NCI-H128 (cell line): ENCODE data around the gene FAM163A.

ENCODE experiments used
- DNase-seq: peaks from one replicate; lab custom pipeline; 2025; ENCODE audit not compliant: unreplicated experiment; lab: John Stamatoyannopoulos, UW

Gene FAM163A

DNA sequence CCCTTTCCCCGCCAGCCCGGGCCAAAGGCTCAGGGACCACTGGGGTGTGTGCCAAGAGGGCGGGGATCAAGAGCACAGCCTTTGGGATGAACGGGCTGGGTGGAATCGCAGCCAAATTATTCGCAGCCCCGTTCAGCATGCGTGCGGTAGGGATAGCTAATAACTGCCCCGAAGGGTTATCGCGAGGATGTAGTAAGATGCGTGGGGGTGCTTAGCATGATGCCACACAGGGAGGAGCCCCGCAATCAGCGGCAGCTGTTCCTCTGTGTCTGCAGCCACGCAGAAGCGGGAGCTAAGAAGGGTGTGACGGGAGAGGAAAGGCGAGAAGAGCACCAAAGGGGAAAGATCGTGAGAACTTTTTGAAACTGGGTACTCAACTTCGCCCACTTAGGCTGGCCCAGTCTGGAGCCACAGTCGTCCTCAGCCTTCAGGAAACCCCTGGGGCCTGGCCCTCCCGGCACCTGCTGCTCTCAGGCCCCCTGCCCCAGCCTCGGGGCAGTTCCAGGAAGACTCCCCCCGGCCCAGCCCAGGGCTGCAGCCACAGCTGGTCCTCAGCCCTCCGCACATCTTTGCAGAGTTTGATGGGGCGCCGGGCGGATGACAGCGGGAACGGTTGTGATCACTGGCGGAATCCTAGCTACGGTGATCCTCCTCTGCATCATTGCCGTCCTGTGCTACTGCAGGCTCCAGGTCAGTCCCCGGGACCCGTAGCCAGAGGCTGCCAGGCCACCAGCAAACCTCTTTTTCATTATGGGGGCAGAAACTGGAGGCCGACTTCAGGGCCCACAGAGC, 69.6 kb downstream of the FAM163A start:
- DNase-seq = no peak

DNA sequence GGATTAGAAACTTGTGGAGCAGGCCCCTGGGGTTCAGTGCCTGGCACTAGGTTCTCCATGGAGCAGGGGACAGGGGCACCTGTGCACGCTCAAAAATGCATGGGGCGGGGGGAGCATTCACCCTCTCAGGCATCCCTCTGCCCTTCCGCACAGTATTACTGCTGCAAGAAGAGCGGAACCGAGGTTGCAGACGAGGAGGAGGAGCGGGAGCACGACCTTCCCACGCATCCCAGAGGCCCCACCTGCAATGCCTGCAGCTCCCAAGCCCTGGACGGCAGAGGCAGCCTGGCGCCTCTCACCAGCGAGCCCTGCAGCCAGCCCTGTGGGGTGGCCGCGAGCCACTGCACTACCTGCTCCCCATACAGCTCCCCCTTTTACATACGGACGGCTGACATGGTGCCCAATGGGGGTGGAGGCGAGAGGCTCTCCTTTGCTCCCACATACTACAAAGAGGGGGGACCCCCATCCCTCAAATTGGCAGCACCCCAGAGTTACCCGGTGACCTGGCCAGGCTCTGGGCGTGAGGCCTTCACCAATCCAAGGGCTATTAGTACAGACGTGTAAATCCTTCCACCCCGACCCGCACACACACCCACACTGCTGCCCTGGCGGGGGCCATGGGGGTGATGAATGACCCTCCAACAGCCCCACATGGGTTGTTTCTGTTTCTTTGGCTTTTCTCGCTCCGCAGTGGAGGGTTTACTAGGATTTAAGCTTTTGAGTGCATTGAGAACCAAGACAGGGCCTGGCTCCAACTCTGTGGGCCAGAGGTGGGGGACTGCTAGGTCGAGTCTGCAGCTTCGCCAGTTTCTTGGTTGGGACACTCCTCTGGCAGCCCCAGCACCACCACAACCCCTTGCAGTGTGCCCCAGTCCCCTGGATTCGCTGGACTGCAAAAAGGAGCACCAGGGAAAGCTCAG, 70.8 kb downstream of the FAM163A start:
- DNase-seq = no peak

DNA sequence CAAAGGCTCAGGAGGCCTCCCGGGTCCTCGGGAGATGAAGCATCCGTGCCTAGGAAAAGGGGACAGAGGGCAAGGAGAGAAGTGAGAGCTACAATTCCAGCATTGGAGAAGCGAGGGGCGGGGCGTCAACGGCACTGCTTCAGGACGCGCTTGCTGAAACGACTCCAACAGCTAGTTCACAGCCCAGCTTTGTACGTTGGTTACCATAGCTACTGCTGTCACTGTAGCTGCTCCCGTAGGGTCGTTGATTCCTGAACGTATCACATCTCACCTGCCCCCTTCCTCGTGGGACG, 71.4 kb downstream of the FAM163A start:
- DNase-seq = no peak

DNA sequence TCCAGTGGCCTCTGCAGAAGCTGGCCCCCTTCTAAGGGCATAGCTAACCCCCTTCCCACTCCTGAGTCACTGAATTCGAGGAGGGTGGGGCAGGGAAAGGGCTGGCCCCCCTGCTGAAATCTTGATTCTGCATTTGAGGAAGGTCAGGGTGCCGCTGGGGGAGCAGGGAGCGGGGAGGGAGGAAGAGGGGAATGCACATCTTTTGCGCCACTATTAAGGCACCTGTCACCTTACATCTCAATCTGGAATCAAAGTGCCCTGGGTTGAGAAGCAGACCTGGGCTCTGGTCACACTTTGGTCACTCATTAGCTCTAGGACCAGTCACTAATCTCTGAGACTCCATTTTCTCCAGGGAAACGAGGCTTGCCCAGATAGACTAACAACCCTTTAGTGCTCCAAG, 72.5 kb downstream of the FAM163A start:
- no peak for DNase-seq

DNA sequence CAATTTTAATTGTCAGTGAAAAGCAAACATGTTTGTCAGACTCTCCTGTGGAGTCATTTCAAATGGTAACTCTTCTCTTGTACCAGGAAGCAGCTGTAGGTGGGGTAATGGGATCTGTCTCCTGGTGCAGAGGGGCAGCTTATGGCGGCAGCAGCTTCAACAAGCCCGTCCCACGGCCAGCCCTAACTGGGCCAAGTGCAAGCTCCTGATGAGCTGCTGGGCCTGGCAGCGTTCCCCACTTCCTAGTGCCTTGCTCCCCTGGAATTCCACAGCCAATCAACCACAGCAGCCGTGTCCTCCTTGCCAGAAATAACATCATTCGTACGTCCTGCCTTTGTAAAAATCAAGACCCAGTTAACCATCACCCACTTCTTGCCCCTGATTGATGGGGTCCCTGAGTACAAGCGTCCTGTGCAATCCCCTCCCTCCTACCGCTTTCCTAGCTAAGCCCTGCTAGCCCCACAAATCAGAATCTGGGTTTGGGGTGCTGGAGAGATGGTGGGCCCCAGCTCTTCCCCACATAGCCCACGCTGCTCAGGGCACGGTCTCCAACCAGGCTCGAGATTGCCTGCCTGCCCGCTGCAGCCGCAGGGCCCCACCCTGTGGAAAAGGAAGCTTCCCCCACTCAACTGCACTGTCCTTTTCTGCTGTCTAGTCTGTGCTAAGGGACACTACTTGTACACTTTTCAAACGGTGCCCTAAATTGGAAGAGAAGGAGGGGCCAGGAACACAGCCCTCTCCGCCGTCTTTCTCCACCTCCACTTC, 73.3 kb downstream of the FAM163A start:
- no peak for DNase-seq

DNA sequence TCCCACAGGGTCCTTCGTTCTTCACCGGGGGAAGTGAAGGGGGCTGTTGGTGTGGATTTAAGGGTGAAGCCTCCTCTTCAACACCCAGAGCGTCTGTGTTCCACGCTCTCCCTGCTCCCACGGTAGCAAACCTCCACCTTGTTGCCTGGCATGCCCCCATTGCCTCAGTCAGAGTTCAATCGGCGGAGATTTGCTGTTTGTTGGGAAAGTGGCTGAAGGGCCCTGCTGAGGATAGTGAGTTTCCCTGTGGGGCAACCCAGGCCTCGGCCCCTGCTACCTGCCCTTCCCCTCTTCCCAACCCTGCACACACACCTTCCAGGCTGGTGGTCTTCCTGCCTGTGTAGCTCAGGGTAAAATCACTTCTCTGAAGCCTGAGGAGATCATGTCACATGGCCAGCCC, 74.0 kb downstream of the FAM163A start:
- DNase-seq = no peak

DNA sequence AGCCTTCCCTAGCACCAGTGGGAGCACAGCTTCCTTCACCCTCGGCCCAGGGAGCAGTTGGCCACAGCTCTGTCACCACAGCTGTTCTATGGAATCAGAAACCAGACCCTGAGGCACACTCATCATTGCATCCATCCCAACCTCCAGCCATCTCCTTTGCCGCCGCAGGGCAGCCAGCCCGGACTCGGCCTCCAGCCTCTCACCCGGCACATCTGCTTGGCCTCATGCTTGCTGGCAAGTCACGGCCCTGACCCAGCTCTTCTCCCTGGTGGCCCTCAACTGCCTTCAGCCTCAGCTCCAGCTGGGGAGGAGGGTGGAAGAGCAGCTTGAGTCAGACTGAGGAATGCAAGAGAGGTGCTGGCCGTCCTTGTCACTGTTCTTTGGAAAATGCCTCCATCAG, 74.7 kb downstream of the FAM163A start:
- DNase-seq = no peak

DNA sequence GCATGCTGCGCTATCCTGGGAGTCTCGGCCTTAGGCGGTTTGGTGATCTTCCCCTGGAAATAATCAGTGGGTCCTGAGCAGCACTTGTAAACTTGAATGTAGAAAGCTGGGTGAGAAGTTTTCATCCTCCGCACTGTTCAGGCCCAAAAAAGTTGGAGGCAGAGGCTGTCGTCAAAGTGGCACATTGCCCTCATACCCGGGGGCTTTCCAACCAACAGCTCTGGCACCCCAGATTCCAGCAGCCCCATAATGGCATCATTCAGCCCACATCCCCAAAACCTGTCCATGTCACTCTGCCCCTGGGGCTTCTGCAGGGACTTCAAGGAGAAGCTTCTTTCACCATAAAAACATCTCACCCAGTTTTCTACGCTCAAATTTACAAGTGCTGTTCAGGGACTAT, 75.2 kb downstream of the FAM163A start:
- DNase-seq = no peak

DNA sequence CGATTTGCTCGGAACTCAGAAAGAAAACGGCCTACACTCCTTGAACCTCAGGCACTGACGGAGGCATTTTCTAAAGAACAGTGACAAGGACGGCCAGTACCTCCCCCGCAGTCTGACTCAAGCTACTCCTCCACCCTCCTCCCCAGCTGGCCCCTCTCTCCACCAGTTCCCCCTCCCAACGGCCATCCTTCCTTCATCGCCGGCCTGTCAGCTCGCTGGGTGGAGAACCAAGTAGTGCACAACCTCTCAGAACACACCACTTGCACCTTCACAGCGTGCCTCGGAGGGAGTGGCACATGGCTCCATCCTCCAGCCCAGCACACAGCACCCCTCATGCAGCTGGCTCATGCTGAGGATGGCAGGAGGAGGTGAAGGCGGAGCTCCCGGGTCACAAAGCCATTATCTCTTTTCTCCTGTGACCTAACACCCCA, 75.7 kb downstream of the FAM163A start:
- DNase-seq = no peak

DNA sequence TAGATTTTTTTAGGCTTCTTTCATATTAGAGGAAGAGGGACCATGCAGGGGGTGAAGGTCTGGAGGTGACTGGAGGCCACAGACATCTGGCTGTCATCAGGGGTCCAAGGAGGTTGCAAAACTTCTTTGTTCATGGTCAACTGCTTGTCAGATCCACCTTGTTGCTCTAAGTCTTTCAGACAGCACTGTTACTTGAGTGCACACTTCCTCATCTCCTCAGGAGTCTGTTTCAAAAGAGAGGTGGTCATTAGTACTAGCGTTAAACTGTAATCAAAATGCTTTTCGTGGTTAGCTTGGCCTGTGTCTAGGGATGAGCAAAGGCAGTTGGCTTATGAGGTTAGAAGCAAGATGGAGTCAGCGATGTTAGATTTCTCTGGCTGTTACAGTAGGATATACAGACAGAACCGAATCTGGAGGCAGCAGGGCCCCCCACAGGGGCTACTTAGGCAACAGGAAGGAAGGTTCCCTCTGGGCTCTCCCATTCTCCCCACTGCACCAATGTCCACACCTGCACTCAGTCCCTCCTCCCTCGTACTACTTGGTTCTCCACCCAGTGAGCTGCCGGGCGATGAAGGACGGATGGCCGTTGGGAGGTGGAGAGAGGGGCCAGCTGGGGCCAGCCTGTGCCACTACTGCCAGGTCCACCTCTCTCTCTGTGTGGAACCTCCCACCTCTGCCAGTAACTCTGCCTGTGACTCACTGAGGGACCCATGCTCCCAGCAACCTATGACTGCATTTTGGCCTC, 77.3 kb downstream of the FAM163A start:
- no peak for DNase-seq

DNA sequence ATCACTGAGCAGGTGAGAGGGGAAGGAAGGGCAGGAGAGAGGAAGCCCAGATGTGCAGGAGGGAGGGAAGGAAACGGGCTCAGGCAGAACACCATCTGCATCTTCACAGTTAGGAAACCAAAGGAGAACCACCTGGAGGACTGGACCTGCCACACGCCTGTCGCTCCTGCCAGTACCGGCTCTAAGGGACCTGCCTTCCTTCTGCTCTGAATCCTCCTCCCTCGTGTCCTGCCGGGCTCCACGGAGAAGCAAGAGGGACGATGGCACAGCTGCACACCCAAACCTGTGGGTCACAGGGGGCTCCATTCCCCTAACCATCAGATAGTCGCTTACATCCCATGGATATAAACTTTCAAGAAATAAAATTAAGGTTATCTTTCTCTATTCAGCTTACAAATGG, 78.4 kb downstream of the FAM163A start:
- DNase-seq = no peak

DNA sequence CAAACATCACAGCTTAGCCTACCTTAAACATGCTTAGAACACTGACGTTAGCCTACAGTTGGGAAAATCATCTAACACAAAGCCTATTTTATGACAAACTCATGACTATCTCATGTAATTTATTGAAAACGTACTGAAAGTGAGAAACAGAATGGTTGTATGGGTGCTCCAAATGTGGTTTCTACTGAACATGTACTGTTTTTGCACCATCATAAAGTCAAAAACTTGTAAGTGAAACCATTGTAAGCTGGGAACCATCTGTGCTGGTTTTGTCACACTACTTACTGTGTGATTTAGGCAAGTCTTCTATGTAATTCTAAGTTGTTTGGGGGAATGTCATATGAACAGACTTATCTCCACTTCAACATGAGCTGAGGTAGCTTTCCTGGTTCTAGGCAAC, 79.0 kb downstream of the FAM163A start:
- DNase-seq = no peak

DNA sequence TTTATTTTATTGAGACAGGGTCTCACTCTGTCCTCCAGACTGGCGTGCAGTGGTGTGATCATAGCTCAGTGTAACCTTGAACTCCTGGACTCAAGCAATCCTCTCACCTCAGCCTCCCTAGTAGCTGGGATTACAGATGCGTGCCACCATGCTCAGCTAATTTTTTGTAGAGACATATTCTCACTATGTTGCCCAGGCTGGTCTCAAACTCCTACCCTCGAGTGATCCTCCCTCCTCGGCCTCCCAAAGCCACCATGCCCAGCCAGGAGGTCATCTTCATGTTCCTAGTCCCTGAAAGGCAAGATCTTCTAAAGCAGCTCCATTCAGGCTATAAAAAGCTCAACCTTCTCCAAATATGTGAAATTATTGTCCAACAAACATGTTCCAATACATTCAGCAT, 80.6 kb downstream of the FAM163A start:
- no peak for DNase-seq

DNA sequence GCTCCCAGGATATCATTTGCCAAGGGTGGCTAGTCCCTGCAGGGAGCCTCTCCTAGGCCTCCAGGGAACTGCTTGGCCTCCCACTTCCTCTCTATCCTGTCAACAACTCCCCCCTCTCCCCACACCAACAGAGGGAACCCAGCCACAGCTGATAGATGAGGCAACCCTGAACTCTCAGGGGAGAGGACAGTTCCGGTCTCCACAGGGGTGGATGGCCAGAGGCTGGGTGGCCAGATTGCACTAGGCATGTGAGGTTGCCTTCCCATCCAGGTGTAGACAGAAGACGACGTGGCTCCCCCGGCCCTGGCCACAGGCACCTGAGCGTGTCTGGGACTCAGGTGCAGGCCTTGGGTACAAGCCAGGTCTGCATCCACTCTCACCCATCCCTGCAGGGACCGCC, 81.2 kb downstream of the FAM163A start:
- DNase-seq = no peak

DNA sequence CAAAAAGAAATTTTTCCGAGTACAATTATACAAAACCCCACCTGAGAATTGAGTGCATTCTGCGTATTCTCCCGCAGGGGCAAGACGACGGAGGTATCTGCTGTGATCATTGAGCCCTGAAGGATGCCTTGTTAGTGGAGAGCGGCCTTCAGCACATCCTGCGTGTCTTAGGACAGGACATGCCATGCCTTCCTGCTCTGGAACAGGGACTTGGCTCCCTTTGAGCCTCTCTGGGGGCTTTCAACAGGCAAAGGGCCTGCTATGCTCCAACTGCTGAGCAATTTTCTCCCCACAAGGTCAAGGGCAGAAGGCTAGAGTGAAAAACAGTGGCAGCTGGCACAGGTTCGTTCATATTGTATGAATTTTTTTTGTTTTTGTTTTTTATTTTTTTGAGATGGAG, 82.1 kb downstream of the FAM163A start:
- no peak for DNase-seq

DNA sequence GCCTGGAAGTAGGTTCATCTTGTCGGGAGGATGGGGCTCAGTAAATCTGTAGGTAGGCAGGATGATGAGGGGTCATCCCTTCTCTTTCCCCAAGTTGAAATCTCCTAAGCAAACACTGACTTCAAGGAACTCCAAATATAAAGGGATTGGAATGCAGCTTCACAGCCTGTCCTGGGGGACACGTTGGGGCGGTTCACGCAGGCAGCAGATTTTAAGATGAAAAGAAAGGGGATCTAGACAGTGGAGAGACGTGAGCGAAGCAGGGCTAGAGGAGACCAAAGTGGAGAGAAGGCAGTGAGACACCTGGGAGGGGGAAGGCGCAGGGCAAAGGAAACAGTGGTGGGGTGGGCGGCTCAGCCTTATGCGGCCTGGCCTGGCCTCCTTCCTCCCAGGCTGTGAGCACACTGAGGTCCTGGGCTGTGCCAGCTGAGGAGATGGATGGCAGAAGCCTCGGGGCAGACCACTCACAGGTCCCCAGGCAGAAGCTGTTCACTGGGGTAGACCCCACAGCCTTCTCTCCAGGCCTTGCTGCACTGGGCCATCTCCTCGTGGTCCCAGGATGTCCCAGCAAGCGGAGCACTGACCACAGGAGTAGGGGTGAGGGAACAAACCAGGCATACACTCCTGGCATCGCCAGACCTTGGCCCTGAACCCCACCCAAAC, 82.8 kb downstream of the FAM163A start:
- DNase-seq = no peak

DNA sequence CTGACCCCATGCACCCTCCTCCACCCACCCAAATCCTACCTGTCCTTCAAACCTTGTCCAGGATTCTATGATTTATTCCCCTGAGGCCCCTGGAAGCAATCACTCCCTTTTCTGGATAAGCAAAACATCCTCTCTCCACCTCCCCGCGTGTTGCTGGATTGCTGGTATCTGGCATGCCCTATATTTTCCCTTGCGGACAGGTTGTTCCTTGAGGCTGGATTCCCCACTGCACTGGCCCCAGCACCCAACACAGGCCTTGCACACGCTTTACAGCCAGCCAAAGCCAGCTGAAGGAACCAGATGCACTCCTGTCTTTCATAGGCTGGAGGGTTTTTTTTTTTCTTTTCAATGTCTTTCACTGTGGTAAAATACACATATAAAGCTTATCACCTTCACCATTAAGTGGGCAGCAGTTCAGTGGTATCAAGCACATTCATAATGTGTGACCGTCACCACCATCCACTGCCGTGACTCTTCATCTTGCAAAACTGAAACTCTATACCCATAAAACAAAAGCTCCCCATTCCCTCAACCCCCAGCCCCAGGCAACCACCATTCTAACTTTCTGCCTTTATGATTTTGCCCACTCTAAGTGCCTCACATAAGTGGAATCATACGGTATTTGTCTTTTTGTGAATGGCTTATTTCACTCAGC, 83.7 kb downstream of the FAM163A start:
- DNase-seq = no peak

DNA sequence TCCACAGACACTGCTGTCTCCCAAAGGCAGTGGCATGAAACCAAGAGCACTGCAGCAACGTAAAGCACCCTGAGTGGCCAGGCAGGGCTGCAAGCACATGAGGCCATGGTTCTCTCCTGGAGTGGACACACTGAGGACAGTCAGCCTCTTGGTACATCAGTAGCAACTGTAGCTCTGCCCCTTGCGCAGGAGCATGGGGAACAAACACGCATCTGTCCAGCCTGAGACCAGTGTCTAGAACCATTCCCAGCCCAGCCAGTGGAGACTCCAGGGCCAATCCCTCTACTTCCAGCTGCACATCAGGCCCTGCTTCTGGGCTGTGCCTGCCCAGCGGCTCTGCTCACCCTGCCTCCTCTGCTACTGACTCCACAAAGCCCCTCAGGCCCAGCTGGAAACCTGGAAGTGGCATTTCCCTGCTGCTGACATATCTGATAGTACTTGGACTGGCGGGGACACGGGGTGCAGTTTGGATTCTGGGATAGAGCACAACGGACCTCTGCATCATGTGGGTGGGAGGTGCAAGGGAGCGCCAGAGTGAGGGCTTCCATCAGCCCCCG, 85.5 kb downstream of the FAM163A start:
- no peak for DNase-seq

DNA sequence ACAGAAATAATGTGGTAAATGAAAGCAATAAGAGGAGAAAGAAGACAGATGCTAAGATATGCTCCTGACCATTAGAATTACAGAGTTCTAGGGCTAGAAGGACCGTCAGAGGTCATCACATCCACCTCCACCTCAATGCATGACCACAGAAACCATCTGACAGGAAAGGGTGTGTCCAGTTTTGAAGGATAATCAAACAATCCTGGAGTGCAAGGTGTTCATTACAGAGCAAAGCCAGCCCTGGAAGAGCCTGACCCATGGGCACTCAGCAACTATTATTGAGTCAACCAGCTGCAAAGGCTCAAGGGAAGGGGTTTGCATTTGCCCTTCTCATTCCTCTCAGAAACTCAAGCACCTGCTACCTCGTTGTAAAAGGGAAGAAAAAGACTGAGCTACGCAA, 88.1 kb downstream of the FAM163A start:
- no peak for DNase-seq
